Inferior parietal cortex (tissue), 1 donor: Measurements from ENCODE around the gene LMO7.
"Not testable (repeated sequence)": the region's sequence is repeated elsewhere in the genome, so short reads cannot be mapped to it uniquely, and the experiment has no call there.

Experiments used
- DNase-seq: peaks from one replicate; pipeline ENCODE4 v3.0.0-alpha.2; 2016; ENCODE audit errors: extremely low spot score

LMO7 gene

DNA sequence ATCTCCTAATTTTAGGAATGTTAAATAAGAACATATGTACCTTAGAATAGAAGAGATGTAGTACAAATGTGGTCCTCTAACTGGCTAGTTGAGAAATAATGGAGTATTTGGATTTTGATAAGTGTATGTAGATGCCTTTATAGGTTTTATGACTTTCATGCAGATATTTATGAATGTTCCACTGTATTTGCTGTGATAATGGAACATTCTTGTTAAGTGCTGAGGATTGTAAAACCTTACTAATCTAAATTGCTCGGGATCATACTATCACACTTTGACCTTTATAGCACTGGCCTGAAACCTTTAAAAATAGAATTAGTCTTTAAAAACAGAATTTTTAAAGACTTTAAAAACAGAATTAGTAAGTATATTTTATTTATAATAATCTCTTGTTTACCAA, 135.1 kb downstream of the LMO7 start:
- DNase-seq, result no peak

GRCh38 chr13:75771818-75772217, 135.7 kb downstream of the LMO7 start:
- DNase-seq, result no peak

DNA sequence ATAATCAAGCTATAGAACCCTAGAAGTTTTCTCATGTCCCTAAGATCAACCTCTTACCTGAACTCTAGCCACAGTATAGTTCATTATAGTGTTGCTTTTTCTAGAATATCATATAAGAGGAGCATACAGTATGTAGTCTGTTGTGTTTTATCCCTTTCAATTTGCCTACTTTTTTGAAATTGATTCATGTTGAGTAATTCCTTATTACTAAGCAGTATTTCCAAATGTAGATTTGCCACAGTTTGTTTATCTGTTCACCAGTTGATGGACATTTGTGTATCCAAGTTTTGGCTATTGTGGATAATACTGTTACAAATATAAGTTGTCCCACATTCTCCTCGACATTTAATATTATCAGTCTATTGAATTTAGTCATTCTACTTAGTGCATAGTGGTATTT, 138.0 kb downstream of the LMO7 start:
- DNase-seq, result no peak

DNA sequence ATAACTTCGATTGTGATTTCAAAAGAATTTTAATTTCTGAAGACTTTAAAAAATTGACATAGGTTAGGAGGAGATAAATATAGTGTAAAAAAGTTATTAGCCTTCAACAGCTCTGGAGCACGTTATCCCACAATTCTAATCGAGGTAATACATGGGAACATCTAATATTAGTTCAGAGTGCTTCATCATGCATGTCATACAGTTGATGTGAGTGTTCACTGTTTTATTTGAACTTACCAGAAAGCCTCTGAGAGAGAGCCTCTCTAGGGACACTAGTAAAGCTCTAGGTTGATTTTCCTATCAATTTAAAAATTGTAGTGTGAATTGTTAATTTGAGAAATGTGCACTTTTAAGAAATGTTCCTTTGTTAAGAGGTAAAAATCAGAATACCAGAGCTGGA, 140.4 kb downstream of the LMO7 start:
- no peak for DNase-seq

GRCh38 chr13:75779393-75779792, 143.3 kb downstream of the LMO7 start:
- DNase-seq, result no peak

DNA sequence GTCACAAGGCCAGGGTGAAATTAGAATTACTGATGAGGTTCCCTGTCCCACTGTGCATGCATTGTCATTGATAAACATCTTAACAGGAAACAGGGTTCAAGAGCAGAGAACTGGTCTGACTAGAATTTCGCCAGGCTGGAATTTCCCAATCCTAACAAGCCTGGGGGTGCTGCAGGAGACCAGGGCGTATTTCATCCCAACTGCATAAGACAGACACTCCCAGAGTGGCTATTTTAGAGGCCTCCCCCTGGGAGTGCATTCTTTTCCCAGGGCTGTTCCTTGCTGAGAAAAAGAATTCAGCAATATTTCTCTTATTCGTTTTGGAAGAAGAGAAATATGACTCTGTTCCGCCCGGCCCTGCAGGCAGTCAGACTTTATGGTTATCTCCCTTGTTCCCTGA, 144.0 kb downstream of the LMO7 start:
- DNase-seq, result not testable (repeated sequence)

GRCh38 chr13:75782985-75783384, 146.9 kb downstream of the LMO7 start:
- DNase-seq, result no peak

GRCh38 chr13:75784003-75784402, 147.9 kb downstream of the LMO7 start:
- no peak for DNase-seq

- DNase-seq, result no peak
Observed at GRCh38 chr13:75785130-75785529, 149.0 kb downstream of the LMO7 start.

- DNase-seq, result no peak
Observed at GRCh38 chr13:75787249-75787928, 151.3 kb downstream of the LMO7 start.

- no peak for DNase-seq
Observed at GRCh38 chr13:75788481-75788981, 152.4 kb downstream of the LMO7 start.

DNA sequence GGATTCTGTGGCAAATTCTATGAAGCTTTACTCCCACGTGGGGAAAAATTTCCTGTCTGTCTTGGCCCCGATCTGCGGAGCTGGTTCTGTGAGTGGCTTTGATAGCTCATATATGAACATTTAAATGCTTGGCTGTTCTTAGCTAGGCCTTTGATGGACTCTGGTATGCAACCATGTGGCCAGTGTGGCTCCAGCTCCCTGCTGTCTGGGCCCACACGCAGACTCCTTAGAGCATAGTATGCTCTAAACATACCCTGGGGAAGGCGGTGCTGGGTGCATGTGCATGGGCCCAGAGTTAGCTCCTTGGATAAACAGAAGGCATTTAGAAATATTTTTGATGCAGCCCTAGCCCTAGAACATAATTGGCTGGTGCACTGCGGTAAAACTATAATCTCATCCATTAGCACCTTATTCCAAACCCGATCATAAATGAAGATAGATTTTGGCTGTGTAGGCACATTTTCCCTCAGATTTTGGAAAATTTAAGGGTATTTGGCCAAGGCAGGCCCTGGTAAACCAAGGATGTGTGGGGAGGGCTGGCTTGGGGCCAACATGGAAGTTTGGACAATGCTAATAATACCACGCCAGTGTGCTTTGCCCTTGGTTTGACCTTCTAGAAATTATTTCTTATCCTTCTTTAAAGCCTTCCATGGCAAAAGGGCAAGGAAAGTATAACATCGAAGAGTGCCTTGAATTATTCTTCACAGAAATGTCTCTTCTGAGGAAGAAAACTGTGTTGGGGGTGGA, 153.5 kb downstream of the LMO7 start:
- no peak for DNase-seq

- no peak for DNase-seq
Observed at GRCh38 chr13:75790198-75790970, 154.3 kb downstream of the LMO7 start.

GRCh38 chr13:75792526-75793187, 156.5 kb downstream of the LMO7 start:
- no peak for DNase-seq

- not testable (repeated sequence) for DNase-seq
Observed at GRCh38 chr13:75793188-75793567, 157.0 kb downstream of the LMO7 start.

DNA sequence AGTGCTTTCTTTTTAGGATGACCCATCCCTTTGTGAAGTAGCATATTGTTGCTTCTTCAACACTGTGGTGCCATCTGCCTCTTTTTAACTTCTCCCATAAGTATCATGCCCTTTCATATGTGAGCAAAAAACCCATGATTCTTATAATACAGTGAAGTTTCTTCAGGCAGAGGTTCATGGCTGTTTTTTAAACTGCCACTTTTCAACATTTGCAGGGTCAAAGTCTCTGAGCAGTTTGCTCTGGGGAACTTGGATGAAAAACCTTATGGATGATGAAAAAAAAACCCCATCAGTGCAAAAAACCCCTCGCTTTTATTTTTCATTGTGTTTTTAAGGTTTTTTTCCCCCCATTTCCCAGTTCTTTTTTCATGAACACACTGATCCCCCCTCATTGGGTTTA, 158.5 kb downstream of the LMO7 start:
- no peak for DNase-seq

DNA sequence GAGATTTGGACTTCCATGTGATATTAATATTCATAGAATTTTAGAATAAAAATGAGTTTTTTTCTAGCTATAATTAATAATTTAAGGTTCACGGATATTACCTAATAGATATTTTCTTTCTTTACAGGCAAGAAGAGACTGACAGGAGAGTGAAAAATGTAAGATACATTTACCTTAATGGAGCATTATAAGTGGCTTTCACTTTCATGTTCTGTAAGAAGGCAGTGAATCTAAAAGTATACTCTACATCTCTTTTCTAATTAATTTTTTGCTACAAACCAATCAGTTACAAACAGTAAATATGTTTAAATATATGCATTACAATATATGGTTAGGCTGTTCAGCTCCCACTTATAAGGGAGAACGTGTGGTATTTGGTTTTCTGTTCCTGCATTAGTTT, 159.1 kb downstream of the LMO7 start:
- no peak for DNase-seq

DNA sequence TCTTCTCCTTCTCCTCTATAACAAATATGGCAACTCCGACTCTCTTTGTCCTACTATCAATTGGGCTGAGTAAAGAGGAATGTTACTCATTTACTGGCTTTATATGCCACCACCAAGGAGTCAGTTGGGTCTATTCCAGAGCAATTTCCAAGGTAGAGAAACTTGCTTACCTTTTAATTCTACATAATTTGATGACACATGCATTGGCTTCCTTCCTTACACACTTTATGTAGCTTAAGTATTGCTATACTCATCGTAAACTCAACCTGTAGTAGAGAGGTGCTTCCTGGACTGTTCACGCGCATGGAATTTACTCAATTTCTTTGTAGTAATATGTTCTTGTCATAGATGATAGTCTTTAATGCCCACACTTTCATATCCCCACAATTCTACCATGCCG, 160.7 kb downstream of the LMO7 start:
- DNase-seq, result no peak

DNA sequence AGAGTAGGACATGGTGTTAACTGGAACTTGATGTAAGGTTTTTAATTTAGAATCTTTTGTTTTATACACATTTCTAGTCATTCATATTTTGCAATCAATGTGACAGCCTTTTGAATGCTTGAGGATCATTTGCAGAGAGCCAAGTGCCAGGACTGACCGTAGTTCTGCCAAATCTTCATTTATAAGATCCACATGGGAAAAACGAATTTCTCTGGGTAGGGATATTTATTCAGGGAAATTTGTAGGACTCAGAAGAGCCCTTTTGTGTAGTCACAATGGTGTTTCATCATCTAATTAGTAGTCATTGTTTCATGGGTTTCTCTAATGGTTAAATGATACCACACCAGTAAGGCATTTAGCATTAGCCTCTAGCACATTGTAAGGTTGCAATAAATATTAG, 161.1 kb downstream of the LMO7 start:
- no peak for DNase-seq

- no peak for DNase-seq
Observed at GRCh38 chr13:75797719-75798118, 161.6 kb downstream of the LMO7 start.

- no peak for DNase-seq
Observed at GRCh38 chr13:75798353-75799255, 162.5 kb downstream of the LMO7 start.
